K562 (cell line): ENCODE data around the gene FMNL1. TPM values are rescaled to one million over a fixed set of nuclear protein-coding genes. Genes with fewer than 3 reads are reported as not detected.

Experiments used
- ASH1L ChIP-seq: fragments of 450-650 bp; IDR thresholded peaks from 2 replicates; pipeline ENCODE4 v1.6.1; 2018; ENCODE audit warnings: borderline replicate concordance, mild to moderate bottlenecking, low read depth; ENCODE audit not compliant: partially characterized antibody
- ATF7 ChIP-seq: fragments of 450-650 bp; IDR thresholded peaks from 2 replicates; pipeline ENCODE4 v1.7.1; 2014; ENCODE audit warnings: mild to moderate bottlenecking, moderate library complexity
- CBFB ChIP-seq: sonication (generic); formaldehyde crosslinking; IDR thresholded peaks from 2 replicates; pipeline ENCODE4 v1.4.0; 2020; ENCODE audit warnings: mild to moderate bottlenecking, missing genetic modification reagents
- ETS2 ChIP-seq: IDR thresholded peaks from 2 replicates; pipeline ENCODE4 v1.6.1; 2016; ENCODE audit warnings: borderline replicate concordance, missing genetic modification characterization, mild to moderate bottlenecking, moderate library complexity, missing compliant biosample characterization; ENCODE audit not compliant: poor library complexity, severe bottlenecking
- KAT2B ChIP-seq: IDR thresholded peaks from one replicate; pipeline ENCODE4 v1.6.1; 2012; ENCODE audit warnings: low read depth, mild to moderate bottlenecking, control low read depth, inconsistent platforms, low read length, moderate library complexity
- KHSRP ChIP-seq: fragments of 450-650 bp; IDR thresholded peaks from 2 replicates; pipeline ENCODE4 v1.6.1; 2017
- MCM3 ChIP-seq: fragments of 450-650 bp; IDR thresholded peaks from 2 replicates; pipeline ENCODE4 v1.6.1; 2016
- MYNN ChIP-seq, 2 experiments: sonication (generic); formaldehyde crosslinking in 1 of 2; IDR thresholded peaks; 2 replicates each; pipeline versions ENCODE4 v1.5.0 to v1.6.1; 2016 to 2020; ENCODE audit warnings: antibody characterized with exemption in 1 of 2, missing genetic modification reagents in 1 of 2
- NFE2 ChIP-seq: IDR thresholded peaks from 2 replicates; pipeline ENCODE4 v1.6.1; 2014; ENCODE audit warnings: antibody characterized with exemption, low read depth
- PHF21A ChIP-seq: fragments of 450-650 bp; IDR thresholded peaks from 2 replicates; pipeline ENCODE4 v1.6.1; 2017; ENCODE audit warnings: low read depth, borderline replicate concordance
- POLR2B ChIP-seq: fragments of 450-650 bp; IDR thresholded peaks from 2 replicates; pipeline ENCODE4 v1.6.1; 2018; ENCODE audit warnings: low read depth; ENCODE audit not compliant: partially characterized antibody
- POU5F1 ChIP-seq: fragments of 150-350 bp; IDR thresholded peaks from 2 replicates; pipeline ENCODE4 v1.6.1; 2014; ENCODE audit warnings: borderline replicate concordance, low read length, low read depth, mild to moderate bottlenecking; ENCODE audit not compliant: partially characterized antibody
- PPARD ChIP-seq: fragments of 250-450 bp; sonication (Bioruptor Pico); IDR thresholded peaks from 2 replicates; pipeline ENCODE4 v1.8.0; 2022; ENCODE audit warnings: inconsistent platforms, mild to moderate bottlenecking, moderate library complexity
- PTRF ChIP-seq: fragments of 450-650 bp; IDR thresholded peaks from 2 replicates; pipeline ENCODE4 v1.6.1; 2016; ENCODE audit warnings: mild to moderate bottlenecking, missing genetic modification characterization, missing compliant biosample characterization
- SMAD2 ChIP-seq: fragments of 150-350 bp; IDR thresholded peaks from 2 replicates; pipeline ENCODE4 v1.6.1; 2014; ENCODE audit warnings: low read depth, mild to moderate bottlenecking, low read length
- SMARCC2 ChIP-seq: fragments of 450-650 bp; IDR thresholded peaks from 2 replicates; pipeline ENCODE4 v1.6.1; 2017; ENCODE audit warnings: antibody characterized with exemption, moderate library complexity, mild to moderate bottlenecking, low read depth
- SPI1 ChIP-seq: IDR thresholded peaks from 2 replicates; pipeline ENCODE4 v1.6.1; 2011; ENCODE audit warnings: low read depth, low read length, control low read depth, borderline replicate concordance
- TAL1 ChIP-seq: fragments of 450-650 bp; IDR thresholded peaks from 2 replicates; pipeline ENCODE4 v1.6.1; 2016; ENCODE audit warnings: mild to moderate bottlenecking
- TOE1 ChIP-seq, 2 experiments: fragments of 450-650 bp in 1 of 2; sonication (generic) in 1 of 2; formaldehyde crosslinking in 1 of 2; IDR thresholded peaks; 2 replicates each; pipeline versions ENCODE4 v1.7.1 to v1.8.0; 2016 to 2022; ENCODE audit warnings: borderline replicate concordance in 2 of 2, mild to moderate bottlenecking in 2 of 2, antibody characterized with exemption in 1 of 2, inconsistent platforms in 1 of 2, low read depth in 1 of 2, missing genetic modification reagents in 1 of 2, moderate library complexity in 1 of 2
- ZEB2 ChIP-seq: fragments of 450-650 bp; IDR thresholded peaks from 2 replicates; pipeline ENCODE4 v1.6.1; 2016
- ZNF165 ChIP-seq: fragments of 250-450 bp; sonication (Bioruptor Pico); IDR thresholded peaks from 2 replicates; pipeline ENCODE4 v1.4.0; 2020; ENCODE audit warnings: borderline replicate concordance
- ZNF695 ChIP-seq: fragments of 450-650 bp; formaldehyde crosslinking; IDR thresholded peaks from 2 replicates; pipeline ENCODE4 v1.4.0; 2020; ENCODE audit warnings: mild to moderate bottlenecking, moderate library complexity
- ZNF699 ChIP-seq: fragments of 250-450 bp; sonication (Bioruptor Pico); IDR thresholded peaks from 2 replicates; pipeline ENCODE4 v1.8.0; 2021; ENCODE audit warnings: mild to moderate bottlenecking, moderate library complexity; ENCODE audit not compliant: insufficient replicate concordance
- polyA plus RNA-seq, 8 experiments: library from polyadenylated mRNA; depleted of rRNA in 4 of 8; stranded (reverse) in 5 of 8; unstranded in 3 of 8; fragments of >200 nt; fragmentation: Nextera tagmentation in 2 of 8; fragmentation: Illumina TruSeq in 1 of 8; extraction: Ambion mirVana in 2 of 8; extraction: Trizol in 1 of 8; gene quantifications; 2 replicates each; pipeline versions ENCODE4 v1.2.1 to v1.2.3, GENCODE V29; 2011 to 2014; ENCODE audit warnings: inconsistent platforms in 1 of 8, missing spikeins in 1 of 8
- total RNA-seq, 7 experiments: library from RNA; depleted of rRNA in 6 of 7; stranded (reverse); fragments of >200 nt in 6 of 7; fragmentation: Illumina TruSeq in 2 of 7; extraction: Trizol in 2 of 7; gene quantifications; 2 replicates each; pipeline versions ENCODE4 v1.2.1 to v1.2.3, GENCODE V29; 2011 to 2021; ENCODE audit warnings: low replicate concordance in 1 of 7
- TF ChIP-seq, protein P1 (sequence below): fragments of 250-450 bp; sonication (Bioruptor Pico); IDR thresholded peaks from 2 replicates; pipeline ENCODE4 v1.6.1; 2021; ENCODE audit warnings: mild to moderate bottlenecking
- TF ChIP-seq, protein P2 (sequence below): sonication (generic); formaldehyde crosslinking; IDR thresholded peaks from 2 replicates; pipeline ENCODE4 v1.8.1; 2023; ENCODE audit warnings: mild to moderate bottlenecking, missing genetic modification reagents
- TF ChIP-seq, protein P3 (sequence below): sonication (generic); formaldehyde crosslinking; IDR thresholded peaks from 2 replicates; pipeline ENCODE4 v1.8.1; 2022; ENCODE audit warnings: missing genetic modification reagents
- TF ChIP-seq, protein P4 (sequence below): sonication (generic); formaldehyde crosslinking; IDR thresholded peaks from 2 replicates; pipeline ENCODE4 v1.8.0; 2022; ENCODE audit warnings: mild to moderate bottlenecking, low read depth, missing genetic modification reagents

Gene FMNL1
- total and polyA plus RNA-seq, 9 of the 15 experiments (the other 6 are each of a cell fraction or from before 2014, with no cell fraction given) = 0.70 to 36.6 (median 7.7) TPM

DNA sequence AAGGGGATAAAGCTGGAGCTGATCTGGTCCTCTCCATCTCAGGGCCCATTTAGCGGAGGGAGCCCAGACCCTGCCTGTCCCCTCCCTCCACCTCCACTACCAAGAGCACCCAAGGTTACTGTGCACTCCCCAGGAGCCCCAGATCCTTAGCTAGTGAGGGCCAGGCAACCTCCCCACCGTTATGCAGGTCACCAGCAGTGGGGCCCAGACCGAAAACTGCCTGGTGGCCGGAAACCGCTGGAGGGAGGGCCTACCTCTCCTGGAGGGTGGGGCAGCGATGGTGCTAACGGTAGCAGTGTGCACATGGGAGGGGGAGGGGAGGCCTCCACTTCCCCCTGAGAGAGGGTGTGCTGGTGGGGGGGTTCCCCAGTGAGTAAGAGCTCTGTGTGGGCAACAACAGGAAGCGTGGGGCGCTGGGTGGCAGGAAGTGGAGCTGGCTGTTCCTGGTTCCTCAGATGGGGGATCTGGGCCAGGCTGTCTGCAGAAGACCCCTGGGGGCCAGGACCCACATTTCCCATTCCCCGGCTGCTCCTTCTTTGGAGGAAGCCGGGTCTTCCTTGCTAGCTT, 4.4 kb downstream of the FMNL1 start (continued):
- TF ChIP-seq, protein P1, sequence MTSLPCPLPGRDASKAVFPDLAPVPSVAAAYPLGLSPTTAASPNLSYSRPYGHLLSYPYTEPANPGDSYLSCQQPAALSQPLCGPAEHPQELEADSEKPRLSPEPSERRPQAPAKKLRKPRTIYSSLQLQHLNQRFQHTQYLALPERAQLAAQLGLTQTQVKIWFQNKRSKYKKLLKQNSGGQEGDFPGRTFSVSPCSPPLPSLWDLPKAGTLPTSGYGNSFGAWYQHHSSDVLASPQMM = no peak
- TF ChIP-seq ATF7 (peak; percentile 63), ASH1L (no peak), PTRF (tag) (no peak), PHF21A (no peak), POLR2B (peak; percentile 80), ETS2 (no peak), KHSRP (no peak), SMAD2 (no peak), KAT2B (no peak), CBFB (CRISPR knock-in tag) (no peak), SMARCC2 (no peak), ZEB2 (no peak; the same call in 1 of the 2 replicates), TAL1 (no peak), ZNF165 (CRISPR knock-in tag) (no peak), TOE1 (IDR thresholded peaks at IDR 0.05; ENCODE audit: borderline replicate concordance) (peak; percentile 64; the same call in 1 of the 2 replicates), TOE1 (CRISPR knock-in tag; IDR thresholded peaks at IDR 0.05; ENCODE audit: borderline replicate concordance, low read depth) (no peak), POU5F1 (no peak), MCM3 (no peak), MYNN (IDR thresholded peaks at IDR 0.05) (peak; percentile 60; the same call in 1 of the 2 replicates), MYNN (CRISPR knock-in tag; IDR thresholded peaks at IDR 0.05) (no peak), ZNF699 (CRISPR knock-in tag) (no peak), ZNF695 (CRISPR knock-in tag) (no peak), PPARD (CRISPR knock-in tag) (no peak), NFE2 (peak; percentile 46), SPI1 (peak; percentile 84)
- TF ChIP-seq, protein P2, sequence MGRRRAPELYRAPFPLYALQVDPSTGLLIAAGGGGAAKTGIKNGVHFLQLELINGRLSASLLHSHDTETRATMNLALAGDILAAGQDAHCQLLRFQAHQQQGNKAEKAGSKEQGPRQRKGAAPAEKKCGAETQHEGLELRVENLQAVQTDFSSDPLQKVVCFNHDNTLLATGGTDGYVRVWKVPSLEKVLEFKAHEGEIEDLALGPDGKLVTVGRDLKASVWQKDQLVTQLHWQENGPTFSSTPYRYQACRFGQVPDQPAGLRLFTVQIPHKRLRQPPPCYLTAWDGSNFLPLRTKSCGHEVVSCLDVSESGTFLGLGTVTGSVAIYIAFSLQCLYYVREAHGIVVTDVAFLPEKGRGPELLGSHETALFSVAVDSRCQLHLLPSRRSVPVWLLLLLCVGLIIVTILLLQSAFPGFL (CRISPR knock-in tag) = no peak
- TF ChIP-seq, protein P3, sequence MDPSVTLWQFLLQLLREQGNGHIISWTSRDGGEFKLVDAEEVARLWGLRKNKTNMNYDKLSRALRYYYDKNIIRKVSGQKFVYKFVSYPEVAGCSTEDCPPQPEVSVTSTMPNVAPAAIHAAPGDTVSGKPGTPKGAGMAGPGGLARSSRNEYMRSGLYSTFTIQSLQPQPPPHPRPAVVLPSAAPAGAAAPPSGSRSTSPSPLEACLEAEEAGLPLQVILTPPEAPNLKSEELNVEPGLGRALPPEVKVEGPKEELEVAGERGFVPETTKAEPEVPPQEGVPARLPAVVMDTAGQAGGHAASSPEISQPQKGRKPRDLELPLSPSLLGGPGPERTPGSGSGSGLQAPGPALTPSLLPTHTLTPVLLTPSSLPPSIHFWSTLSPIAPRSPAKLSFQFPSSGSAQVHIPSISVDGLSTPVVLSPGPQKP (CRISPR knock-in tag) = no peak
- TF ChIP-seq, protein P4, sequence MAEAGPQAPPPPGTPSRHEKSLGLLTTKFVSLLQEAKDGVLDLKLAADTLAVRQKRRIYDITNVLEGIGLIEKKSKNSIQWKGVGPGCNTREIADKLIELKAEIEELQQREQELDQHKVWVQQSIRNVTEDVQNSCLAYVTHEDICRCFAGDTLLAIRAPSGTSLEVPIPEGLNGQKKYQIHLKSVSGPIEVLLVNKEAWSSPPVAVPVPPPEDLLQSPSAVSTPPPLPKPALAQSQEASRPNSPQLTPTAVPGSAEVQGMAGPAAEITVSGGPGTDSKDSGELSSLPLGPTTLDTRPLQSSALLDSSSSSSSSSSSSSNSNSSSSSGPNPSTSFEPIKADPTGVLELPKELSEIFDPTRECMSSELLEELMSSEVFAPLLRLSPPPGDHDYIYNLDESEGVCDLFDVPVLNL (CRISPR knock-in tag) = no peak
